ENCODE measurements around the gene DESI1. TPM values are rescaled to one million over a fixed set of nuclear protein-coding genes. Genes with fewer than 3 reads are reported as not detected.
"Not testable (repeated sequence)": the region's sequence is repeated elsewhere in the genome, so short reads cannot be mapped to it uniquely, and the experiment has no call there.

The DESI1 gene
- 22.8 and 33.0 TPM in 2 replicates for total RNA-seq (2014; rRNA removed; shearing (Covaris generic))

DNA sequence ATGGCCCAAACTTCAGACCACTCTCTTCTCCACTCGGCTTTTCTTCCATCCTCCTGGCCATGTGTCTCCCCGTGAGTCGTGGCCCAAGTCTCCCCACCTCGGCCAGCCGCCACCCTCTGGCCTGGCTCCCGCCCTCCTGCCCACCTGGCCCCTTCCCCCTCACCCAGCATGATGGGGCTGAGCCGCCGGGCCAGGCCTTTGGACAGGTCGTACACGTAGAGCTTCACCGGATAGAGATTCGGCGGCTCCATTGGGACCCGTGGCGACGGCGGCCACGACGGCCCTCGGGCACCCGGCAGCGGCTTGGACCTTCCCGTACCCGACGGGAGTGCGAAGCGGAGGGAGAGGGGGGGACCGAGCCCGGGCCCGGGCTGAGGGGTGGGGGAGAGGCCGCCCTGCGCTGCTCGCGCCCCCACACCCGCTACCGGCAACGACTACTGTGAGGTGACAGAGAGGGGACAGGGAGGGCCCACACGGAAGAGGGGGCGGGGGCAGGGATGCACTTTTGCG lies at the start of gene DESI1:
DESI1 (minus strand) TSS at position 455 of the 510 bp plus-strand sequence; CDS start at position 251, 204 bp downstream.
- DNase-seq (ENCODE audit: low spot score), result no peak
- in situ Hi-C loops (cut with HindIII; ENCODE audit: low sequenced_read_pairs), result no loop called here

- no peak for DNase-seq (ENCODE audit: low spot score)
- in situ Hi-C loops (cut with HindIII; ENCODE audit: low sequenced_read_pairs), result loop anchor here (10.0 kb wide), 1 partner anchor 64 kb away; no protein-coding TSS in a partner anchor
These were observed 48.4 kb upstream of the DESI1 start for GRCh38 chr22:41668971-41669911.

GRCh38 chr22:41664951-41665350 lies 44.1 kb upstream of the DESI1 start:
- in situ Hi-C loops (cut with HindIII; ENCODE audit: low sequenced_read_pairs), result loop anchor here (10.0 kb wide), 1 partner anchor 60 kb away; no protein-coding TSS in a partner anchor
- DNase-seq (ENCODE audit: low spot score), result no peak

- in situ Hi-C loops (cut with HindIII; ENCODE audit: low sequenced_read_pairs), result loop anchor here (10.0 kb wide), 1 partner anchor 60 kb away; no protein-coding TSS in a partner anchor
- DNase-seq (ENCODE audit: low spot score), result no peak
These were observed 43.6 kb upstream of the DESI1 start for GRCh38 chr22:41664490-41664889.

- in situ Hi-C loops (cut with HindIII; ENCODE audit: low sequenced_read_pairs), result loop anchor here (10.0 kb wide), 1 partner anchor 59 kb away; no protein-coding TSS in a partner anchor
- not testable (repeated sequence) for DNase-seq (ENCODE audit: low spot score)
These were observed 42.8 kb upstream of the DESI1 start for GRCh38 chr22:41663594-41663993.

DNA sequence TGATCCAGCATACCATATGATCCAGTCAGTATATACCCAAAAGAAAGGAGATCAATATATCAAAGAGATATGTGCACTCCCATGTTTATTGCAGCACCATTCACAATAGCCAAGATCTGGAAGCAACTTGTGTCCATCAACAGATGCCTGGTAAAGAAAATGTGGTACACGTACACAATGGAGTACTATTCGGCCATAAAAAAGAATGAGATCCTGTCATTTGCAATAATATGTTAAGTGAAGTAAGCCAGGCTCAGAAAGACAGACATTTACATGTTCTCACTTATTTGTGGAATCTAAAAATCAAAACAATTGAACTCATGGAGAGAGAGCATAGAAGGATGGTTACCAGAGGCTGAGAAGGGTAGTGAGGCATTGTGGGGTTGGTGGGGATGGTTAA lies 40.9 kb upstream of the DESI1 start:
- in situ Hi-C loops (cut with HindIII; ENCODE audit: low sequenced_read_pairs), result loop anchor here (10.0 kb wide), 1 partner anchor 57 kb away; no protein-coding TSS in a partner anchor

GRCh38 chr22:41661088-41661487 lies 40.2 kb upstream of the DESI1 start:
- in situ Hi-C loops (cut with HindIII; ENCODE audit: low sequenced_read_pairs), result loop anchor here (10.0 kb wide), 1 partner anchor 56 kb away; no protein-coding TSS in a partner anchor
- no peak for DNase-seq (ENCODE audit: low spot score)

More for the DNA sequence above, 40.9 kb upstream of the DESI1 start:
- DNase-seq (ENCODE audit: low spot score), result no peak

DNA sequence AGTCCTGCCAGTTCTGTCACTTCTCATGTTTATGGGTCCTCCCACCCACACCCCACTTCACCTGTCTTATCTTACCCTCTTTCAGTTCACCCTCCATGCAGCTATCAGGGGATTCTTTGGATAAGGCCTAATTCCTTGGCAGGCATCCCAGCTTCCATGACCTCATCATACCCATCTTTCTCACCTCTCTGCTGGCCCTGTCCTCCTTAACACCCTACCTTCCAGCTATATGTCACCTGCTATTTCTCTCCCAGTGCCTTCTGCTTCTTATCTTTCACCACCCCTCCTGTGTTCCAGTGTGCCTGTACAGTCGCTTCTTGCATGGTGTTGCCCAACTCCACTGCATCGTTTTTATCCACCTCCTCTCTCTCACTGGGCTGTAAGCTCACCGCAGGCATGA lies 39.6 kb upstream of the DESI1 start:
- in situ Hi-C loops (cut with HindIII; ENCODE audit: low sequenced_read_pairs), result loop anchor here (10.0 kb wide), 1 partner anchor 56 kb away; no protein-coding TSS in a partner anchor

GRCh38 chr22:41659941-41660340 lies 39.1 kb upstream of the DESI1 start:
- DNase-seq (ENCODE audit: low spot score), result no peak
- in situ Hi-C loops (cut with HindIII; ENCODE audit: low sequenced_read_pairs), result loop anchor here (10.0 kb wide), 1 partner anchor 55 kb away; no protein-coding TSS in a partner anchor

More for the DNA sequence above, 39.6 kb upstream of the DESI1 start:
- DNase-seq (ENCODE audit: low spot score), result no peak

- in situ Hi-C loops (cut with HindIII; ENCODE audit: low sequenced_read_pairs), result no loop called here
- DNase-seq (ENCODE audit: low spot score), result no peak
These were observed 38.0 kb upstream of the DESI1 start for GRCh38 chr22:41658869-41659268.

DNA sequence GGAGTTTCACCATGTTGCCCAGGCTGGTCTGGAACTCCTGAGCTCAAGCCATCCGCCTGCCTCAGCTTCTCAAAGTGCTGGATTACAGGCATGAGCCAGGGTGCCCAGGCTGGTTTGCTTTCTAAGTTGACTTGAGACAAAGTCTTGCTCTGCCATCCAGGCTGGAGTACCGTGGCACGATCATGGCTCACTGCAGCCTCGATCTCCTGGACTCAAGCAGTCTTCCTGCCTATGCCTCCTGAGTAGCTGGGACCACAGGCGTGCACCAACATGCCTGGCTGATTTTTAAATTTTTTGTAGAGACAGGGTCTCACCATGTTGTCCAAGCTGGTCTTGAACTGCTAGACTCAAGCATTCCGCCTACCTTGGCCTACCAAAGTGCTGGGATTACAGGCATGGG lies 36.9 kb upstream of the DESI1 start:
- DNase-seq (ENCODE audit: low spot score), result no peak
- in situ Hi-C loops (cut with HindIII; ENCODE audit: low sequenced_read_pairs), result no loop called here

DNA sequence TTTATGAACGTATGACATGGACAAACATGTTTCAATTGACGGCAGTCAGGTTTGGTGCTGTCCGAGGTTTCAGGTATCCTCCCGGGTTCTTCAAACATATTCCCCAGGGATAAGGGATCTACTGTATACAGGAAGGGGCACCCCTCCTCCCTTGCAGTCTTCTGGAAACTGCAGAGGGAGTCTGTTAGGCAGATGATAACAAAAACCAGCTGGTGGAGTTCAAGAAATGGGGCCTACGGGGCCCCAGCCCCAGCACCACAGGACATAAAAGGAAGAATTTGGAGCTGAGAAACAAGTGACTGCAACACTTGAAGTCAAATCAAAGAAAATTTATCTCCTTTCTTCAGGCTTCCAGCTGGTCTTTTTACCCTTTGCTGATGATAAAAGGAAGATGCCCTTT lies 35.7 kb upstream of the DESI1 start:
- in situ Hi-C loops (cut with HindIII; ENCODE audit: low sequenced_read_pairs), result no loop called here
- DNase-seq (ENCODE audit: low spot score), result no peak

- in situ Hi-C loops (cut with HindIII; ENCODE audit: low sequenced_read_pairs), result no loop called here
- DNase-seq (ENCODE audit: low spot score), result no peak
These were observed 33.5 kb upstream of the DESI1 start for GRCh38 chr22:41654322-41654721.

DNA sequence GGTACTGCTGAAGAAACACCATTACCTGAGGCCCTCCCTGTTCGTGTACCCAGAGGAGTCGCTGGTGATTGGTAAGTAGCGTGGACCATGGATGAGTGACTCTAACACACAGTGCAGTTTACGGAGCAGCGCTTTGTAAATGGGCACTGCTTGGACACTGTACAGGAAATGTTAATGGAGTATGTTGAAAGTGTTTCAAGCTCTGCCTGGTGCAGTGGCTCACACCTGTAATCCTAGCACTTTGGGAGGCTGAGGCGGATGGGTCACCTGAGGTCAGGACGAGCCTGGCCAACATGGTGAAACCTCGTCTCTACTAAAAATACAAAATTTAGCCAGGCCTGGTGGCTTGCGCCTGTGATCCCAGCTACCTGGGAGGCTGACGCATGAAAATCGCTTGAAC lies 30.0 kb upstream of the DESI1 start:
- in situ Hi-C loops (cut with HindIII; ENCODE audit: low sequenced_read_pairs), result no loop called here
- no peak for DNase-seq (ENCODE audit: low spot score)

- in situ Hi-C loops (cut with HindIII; ENCODE audit: low sequenced_read_pairs), result no loop called here
- no peak for DNase-seq (ENCODE audit: low spot score)
These were observed 29.4 kb upstream of the DESI1 start for GRCh38 chr22:41650229-41650628.

- DNase-seq (ENCODE audit: low spot score), result no peak
- in situ Hi-C loops (cut with HindIII; ENCODE audit: low sequenced_read_pairs), result no loop called here
These were observed 27.6 kb upstream of the DESI1 start for GRCh38 chr22:41648432-41648831.

- DNase-seq (ENCODE audit: low spot score), result no peak
- in situ Hi-C loops (cut with HindIII; ENCODE audit: low sequenced_read_pairs), result no loop called here
These were observed 26.9 kb upstream of the DESI1 start for GRCh38 chr22:41647771-41648170.

GRCh38 chr22:41642331-41643110 lies 21.7 kb upstream of the DESI1 start:
- in situ Hi-C loops (cut with HindIII; ENCODE audit: low sequenced_read_pairs), result no loop called here
- no peak for DNase-seq (ENCODE audit: low spot score)

- in situ Hi-C loops (cut with HindIII; ENCODE audit: low sequenced_read_pairs), result no loop called here
- no peak for DNase-seq (ENCODE audit: low spot score)
These were observed 21.0 kb upstream of the DESI1 start for GRCh38 chr22:41641854-41642253.

Data from G401 (cell line).